Skeletal muscle tissue (tissue), 4 donors: ENCODE measurements around the gene EIF3L. TPM values are rescaled to one million over a fixed set of nuclear protein-coding genes. Genes with fewer than 3 reads are reported as not detected.

Source experiments
- H3K27ac ChIP-seq: one replicate; pipeline ENCODE4 v1.7.0; 2013; ENCODE audit warnings: mild to moderate bottlenecking, low read depth, low read length, inconsistent platforms
- H3K27me3 ChIP-seq, 3 donors: one replicate each; pipeline ENCODE4 v1.7.0; 2013; ENCODE audit warnings: low read length in 3 of 3; ENCODE audit not compliant: control insufficient read depth in 3 of 3, insufficient read depth in 3 of 3
- H3K36me3 ChIP-seq, 3 donors: one replicate each; pipeline ENCODE4 v1.7.0; 2013; ENCODE audit warnings: low read length in 3 of 3; ENCODE audit not compliant: control insufficient read depth in 3 of 3, insufficient read depth in 3 of 3
- H3K4me1 ChIP-seq, 3 donors: one replicate each; pipeline ENCODE4 v1.7.0; 2013; ENCODE audit warnings: low read length in 3 of 3, mild to moderate bottlenecking in 3 of 3; ENCODE audit not compliant: control insufficient read depth in 3 of 3, insufficient read depth in 3 of 3
- H3K4me3 ChIP-seq, 3 donors: one replicate each; pipeline ENCODE4 v1.7.0; 2013; ENCODE audit warnings: low read length in 3 of 3
- H3K9ac ChIP-seq, 3 donors: one replicate each; pipeline ENCODE4 v1.7.0; 2013; ENCODE audit warnings: low read length in 3 of 3, mild to moderate bottlenecking in 3 of 3, moderate library complexity in 2 of 3, low read depth in 1 of 3
- H3K9me3 ChIP-seq, 3 donors: one replicate each; pipeline ENCODE4 v1.7.0; 2013; ENCODE audit warnings: low read length in 3 of 3; ENCODE audit not compliant: control insufficient read depth in 3 of 3
- total RNA-seq: library from RNA; depleted of rRNA; stranded (reverse); fragments of >200 nt; gene quantifications from one replicate; pipeline ENCODE4 v1.2.3, GENCODE V29; 2014
- donor health status: Osteomylitis.

The EIF3L gene
- total RNA-seq, 1 donor from 2014 or later: 706 TPM

DNA sequence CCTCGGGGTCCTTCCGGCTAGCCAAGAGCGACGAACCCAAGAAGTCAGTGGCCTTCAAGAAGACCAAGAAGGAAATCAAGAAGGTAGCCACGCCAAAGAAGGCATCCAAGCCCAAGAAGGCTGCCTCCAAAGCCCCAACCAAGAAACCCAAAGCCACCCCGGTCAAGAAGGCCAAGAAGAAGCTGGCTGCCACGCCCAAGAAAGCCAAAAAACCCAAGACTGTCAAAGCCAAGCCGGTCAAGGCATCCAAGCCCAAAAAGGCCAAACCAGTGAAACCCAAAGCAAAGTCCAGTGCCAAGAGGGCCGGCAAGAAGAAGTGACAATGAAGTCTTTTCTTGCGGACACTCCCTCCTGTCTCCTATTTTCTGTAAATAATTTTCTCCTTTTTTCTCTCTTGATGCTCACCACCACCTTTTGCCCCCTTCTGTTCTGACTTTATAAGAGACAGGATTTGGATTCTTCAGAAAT, 43.4 kb upstream of the EIF3L start:
- Histone ChIP-seq H3K9me3 (no peaks in the 10 kb centered on the region), H3K36me3 (no peaks in the 10 kb centered on the region), H3K4me1 (peaks cover 26 to 38% (median 37%) of the 10 kb centered on the region in 3 donors), H3K27ac (peak overlapping the region; percentile 86), H3K4me3 (peak overlapping the region; percentile 91 to 99 (median 93)), H3K9ac (peak overlapping the region; percentile 92 to 97 (median 96)), H3K27me3 (peaks cover 0 to 4% (median 0%) of the 10 kb centered on the region in 3 donors)

DNA sequence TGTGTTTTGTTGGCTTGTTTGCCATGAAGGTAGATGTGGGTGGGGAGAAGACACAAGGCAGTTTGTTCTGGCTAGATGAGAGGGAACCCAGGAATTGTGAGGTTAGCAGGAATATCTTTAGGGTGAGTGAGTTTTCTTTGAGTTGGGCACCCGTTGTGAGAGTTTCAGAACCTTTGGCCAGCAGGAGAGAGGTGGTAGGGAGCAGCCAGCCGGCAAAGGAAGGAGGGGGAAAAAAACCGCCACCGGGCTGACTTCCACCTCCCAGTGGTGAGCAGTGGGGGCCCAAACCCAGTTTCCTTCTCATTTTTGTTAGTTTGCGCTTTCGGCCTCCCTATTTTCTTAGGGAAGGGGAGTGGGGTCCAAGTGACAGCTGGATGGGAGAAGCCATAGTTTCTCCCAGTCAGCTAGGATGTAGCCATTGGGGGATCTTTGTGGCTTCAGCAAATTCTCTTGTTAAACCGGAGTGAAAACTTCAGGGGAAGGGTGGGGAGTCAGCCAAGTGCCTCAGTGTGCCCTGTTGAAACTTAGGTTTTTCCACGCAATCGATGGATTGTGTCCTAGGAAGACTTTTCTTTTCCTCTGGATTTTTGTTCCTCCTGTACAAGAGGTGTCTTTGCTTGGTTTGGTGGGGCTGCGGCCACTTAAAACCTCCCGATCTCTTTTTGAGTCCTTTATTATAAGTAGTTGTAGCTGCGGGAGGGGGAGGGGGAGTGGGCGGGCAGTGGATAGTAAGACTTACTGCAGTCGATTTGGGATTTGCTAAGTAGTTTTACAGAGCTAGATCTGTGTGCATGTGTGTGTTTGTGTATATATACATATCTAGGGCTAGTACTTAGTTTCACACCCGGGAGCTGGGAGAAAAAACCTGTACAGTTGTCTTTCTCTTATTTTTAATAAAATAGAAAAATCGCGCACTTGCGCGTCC, 42.5 kb upstream of the EIF3L start:
- Histone ChIP-seq H3K27me3 (peaks cover 0 to 4% (median 0%) of the 10 kb centered on the region in 3 donors), H3K4me3 (peak overlapping the region; percentile 91 to 99 (median 93)), H3K36me3 (no peaks in the 10 kb centered on the region), H3K9ac (peak overlapping the region; percentile 92 to 97 (median 96)), H3K27ac (peak overlapping the region; percentile 22), H3K9me3 (no peaks in the 10 kb centered on the region), H3K4me1 (peaks cover 26 to 38% (median 37%) of the 10 kb centered on the region in 3 donors)

DNA sequence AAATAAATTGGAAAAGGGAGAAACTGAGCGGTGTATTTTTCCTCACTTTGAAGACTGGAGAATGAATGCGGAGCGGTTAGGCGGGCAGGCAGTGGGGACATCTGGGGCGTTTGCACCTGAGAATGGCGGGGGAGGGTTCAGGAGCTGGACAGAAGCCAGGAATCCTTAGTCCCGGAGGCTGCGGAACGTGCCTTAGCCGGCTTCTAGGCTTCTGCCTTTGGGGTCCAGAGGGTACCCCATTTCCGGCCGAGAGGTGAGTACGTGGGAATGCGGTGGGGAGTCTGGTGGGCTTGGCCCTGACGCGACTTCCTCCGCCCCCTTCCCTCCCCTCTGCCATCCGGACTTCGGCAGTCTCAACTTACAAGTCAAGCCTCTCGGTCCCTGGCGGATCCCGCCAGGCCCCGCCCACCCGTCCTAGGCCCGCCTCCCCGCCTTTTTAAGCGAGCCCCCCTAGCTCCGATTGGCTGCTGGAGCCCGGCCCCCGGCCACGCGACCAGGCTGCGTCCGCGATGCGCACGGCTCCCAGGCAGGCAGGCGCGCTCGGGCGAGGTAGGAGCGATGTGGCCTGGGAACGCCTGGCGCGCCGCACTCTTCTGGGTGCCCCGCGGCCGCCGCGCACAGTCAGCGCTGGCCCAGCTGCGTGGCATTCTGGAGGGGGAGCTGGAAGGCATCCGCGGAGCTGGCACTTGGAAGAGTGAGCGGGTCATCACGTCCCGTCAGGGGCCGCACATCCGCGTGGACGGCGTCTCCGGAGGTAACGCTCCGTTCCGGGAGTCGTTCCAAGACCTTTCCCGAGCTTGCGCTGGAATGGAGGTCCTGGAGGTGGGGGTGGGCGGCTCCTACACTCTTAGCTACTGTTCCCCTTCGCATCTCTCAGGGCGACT, 41.6 kb upstream of the EIF3L start, which contains the start of gene GCAT:
Gene GCAT, plus strand, starts transcription at position 525 of the 884 bp plus-strand sequence. Its CDS starts 34 bp downstream, at position 559.
- Histone ChIP-seq H3K36me3 (no peaks in the 10 kb centered on the region), H3K27ac (peak within 1 kb of the TSS; percentile 76), H3K9me3 (no peaks in the 10 kb centered on the region), H3K4me3 (peak within 1 kb of the TSS; percentile 91 to 99 (median 93)), H3K9ac (peak within 1 kb of the TSS; percentile 92 to 97 (median 96)), H3K4me1 (peaks cover 21 to 33% (median 30%) of the 10 kb centered on the region in 3 donors), H3K27me3 (peaks cover 0 to 4% (median 0%) of the 10 kb centered on the region in 3 donors)

DNA sequence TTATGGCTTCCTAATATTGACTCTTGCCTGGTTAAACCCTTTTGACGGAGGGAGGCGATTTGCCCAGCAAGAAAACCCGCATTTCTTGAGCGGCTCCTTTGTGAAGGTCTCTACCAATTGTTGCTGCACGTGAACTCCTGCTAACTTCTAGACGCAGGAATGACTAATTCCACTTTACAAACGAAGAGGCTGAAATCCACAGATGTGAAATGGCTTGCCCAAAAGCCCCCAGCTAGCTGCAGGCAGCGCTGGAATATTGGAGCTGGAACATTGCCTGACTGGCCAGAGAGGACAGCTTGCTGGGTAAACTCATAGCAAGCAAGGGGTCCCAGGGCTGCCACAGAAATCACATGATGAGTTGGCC, 40.9 kb upstream of the EIF3L start:
- peaks cover 15 to 27% (median 24%) of the 10 kb centered on the region in 3 donors for H3K4me1 ChIP-seq
- no peaks in the 10 kb centered on the region for H3K9me3 ChIP-seq
- peak overlapping the region; percentile 76 for H3K27ac ChIP-seq
- peaks cover 0 to 1% (median 0%) of the 10 kb centered on the region in 3 donors for H3K36me3 ChIP-seq
- H3K9ac ChIP-seq: peak overlapping the region; percentile 71 to 88 (median 73)
- H3K4me3 ChIP-seq: peak overlapping the region; percentile 80 to 91 (median 91)
- peaks cover 0 to 4% (median 0%) of the 10 kb centered on the region in 3 donors for H3K27me3 ChIP-seq

DNA sequence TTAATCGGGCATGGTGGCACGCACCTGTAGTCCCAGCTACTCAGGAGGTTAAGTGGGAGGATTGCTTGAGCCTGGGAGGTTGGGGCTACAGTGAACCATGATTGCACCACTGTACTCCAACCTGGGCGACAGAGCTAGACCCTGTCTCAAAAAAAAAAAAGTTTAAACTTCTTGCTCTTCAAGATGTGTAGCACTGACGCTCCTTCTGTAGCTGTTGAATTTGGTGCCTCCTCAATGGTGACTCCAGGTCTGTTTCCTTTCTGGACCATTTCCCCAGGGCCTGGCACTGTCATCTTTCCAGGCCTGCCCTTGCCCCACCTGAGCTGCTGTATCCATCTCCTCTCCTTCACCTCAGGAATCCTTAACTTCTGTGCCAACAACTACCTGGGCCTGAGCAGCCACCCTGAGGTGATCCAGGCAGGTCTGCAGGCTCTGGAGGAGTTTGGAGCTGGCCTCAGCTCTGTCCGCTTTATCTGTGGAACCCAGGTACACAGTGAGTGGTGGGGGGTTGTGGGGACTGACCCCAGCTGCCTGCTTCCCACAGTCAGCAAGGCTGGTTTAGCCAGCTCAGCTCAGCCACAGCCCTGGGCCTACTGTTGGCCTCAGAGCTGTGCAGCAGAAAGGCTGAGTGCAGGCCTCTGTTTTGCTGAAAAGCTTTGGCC, 39.4 kb upstream of the EIF3L start:
- Histone ChIP-seq H3K9me3 (no peaks in the 10 kb centered on the region), H3K27ac (no peak overlapping the region), H3K27me3 (no peaks in the 10 kb centered on the region), H3K36me3 (peaks cover 2 to 6% (median 3%) of the 10 kb centered on the region in 3 donors), H3K9ac (peak overlapping the region in 1 of 3 donors; percentile 28), H3K4me3 (no peak overlapping the region), H3K4me1 (peaks cover 8 to 23% (median 21%) of the 10 kb centered on the region in 3 donors)

DNA sequence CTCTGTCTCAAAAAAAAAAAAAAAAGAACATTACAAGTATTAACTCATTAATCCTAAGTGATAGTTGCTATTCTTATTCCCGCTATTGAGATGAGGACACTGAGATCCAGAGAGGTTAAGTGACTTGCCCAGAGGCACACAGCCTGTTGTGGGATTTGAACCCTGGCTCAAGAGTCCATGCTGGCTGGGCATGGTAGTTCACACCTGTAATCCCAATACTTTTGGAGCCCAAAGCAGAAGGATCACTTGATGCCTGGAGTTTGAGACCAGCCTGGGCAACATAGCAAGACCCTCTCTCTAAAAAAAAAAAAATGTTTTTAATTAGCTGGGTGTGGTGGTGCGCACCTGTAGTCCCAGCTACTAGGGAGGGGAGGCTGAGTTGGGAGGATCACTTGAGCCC, 37.4 kb upstream of the EIF3L start:
- H3K36me3 ChIP-seq: peaks cover 6 to 19% (median 7%) of the 10 kb centered on the region in 3 donors
- no peaks in the 10 kb centered on the region for H3K9me3 ChIP-seq
- H3K27ac ChIP-seq: no peak overlapping the region
- H3K4me3 ChIP-seq: no peak overlapping the region
- H3K27me3 ChIP-seq: no peaks in the 10 kb centered on the region
- peaks cover 7 to 8% (median 7%) of the 10 kb centered on the region in 3 donors for H3K4me1 ChIP-seq
- H3K9ac ChIP-seq: no peak overlapping the region

DNA sequence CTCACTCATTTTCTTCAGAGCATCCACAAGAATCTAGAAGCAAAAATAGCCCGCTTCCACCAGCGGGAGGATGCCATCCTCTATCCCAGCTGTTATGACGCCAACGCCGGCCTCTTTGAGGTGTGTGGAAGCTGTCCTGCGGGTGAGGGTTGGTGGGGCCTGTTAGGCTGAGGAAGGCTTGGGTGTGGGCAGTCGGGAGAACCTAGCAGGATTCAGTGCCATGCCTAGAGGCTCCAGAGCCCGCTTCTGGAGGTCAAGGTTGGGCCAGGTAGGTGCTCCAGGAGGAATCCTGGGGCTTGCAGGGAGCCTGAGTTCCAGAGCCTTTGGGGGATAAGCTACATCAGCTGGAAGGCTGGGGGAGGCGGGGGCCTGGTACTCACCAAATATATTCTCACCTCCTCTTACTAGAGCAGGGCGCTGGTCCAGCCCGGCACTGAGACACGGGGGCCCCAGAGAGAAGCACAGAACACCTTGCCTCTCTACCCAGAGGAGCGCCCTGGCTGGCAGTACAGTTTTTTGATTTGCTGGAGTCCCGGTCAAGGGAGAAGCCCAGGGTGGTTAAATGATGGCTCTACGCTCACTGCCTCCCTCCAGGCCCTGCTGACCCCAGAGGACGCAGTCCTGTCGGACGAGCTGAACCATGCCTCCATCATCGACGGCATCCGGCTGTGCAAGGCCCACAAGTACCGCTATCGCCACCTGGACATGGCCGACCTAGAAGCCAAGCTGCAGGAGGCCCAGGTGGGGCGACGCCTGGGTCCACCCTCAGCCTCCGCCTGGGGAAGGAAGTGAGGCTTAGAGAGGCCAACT, 36.1 kb upstream of the EIF3L start:
- H3K9me3 ChIP-seq: no peaks in the 10 kb centered on the region
- H3K36me3 ChIP-seq: peaks cover 6 to 19% (median 7%) of the 10 kb centered on the region in 3 donors
- H3K27ac ChIP-seq: no peak overlapping the region
- peaks cover 11 to 13% (median 12%) of the 10 kb centered on the region in 3 donors for H3K4me1 ChIP-seq
- H3K4me3 ChIP-seq: no peak overlapping the region
- no peak overlapping the region for H3K9ac ChIP-seq
- no peaks in the 10 kb centered on the region for H3K27me3 ChIP-seq

DNA sequence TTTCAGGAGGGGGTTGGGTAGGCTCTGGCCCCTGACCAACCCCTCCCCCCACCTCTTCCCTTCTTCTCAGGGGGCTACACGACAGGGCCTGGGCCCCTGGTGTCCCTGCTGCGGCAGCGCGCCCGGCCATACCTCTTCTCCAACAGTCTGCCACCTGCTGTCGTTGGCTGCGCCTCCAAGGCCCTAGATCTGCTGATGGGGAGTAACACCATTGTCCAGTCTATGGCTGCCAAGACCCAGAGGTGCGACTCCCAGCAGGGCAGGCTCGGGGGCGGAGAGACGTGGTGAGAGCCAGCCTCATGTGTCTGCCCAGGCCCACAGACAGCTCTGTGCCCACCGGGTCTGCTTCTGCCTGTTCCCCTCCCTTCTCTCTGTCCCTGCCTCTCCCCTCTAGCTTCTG, 33.6 kb upstream of the EIF3L start:
- Histone ChIP-seq H3K36me3 (peaks cover 6 to 19% (median 7%) of the 10 kb centered on the region in 3 donors), H3K4me1 (peaks cover 12 to 20% (median 19%) of the 10 kb centered on the region in 3 donors), H3K9ac (no peak overlapping the region), H3K27ac (no peak overlapping the region), H3K9me3 (no peaks in the 10 kb centered on the region), H3K27me3 (peaks cover 0 to 4% (median 4%) of the 10 kb centered on the region in 3 donors), H3K4me3 (no peak overlapping the region)
